K562 (cell line): ENCODE data around the gene CEP43.

ENCODE experiments used
- BCL6 ChIP-seq: fragments of 250-450 bp; sonication (Bioruptor Pico); IDR thresholded peaks from 2 replicates; pipeline ENCODE4 v1.4.0; 2020
- GABPB1 ChIP-seq: sonication (generic); formaldehyde crosslinking; IDR thresholded peaks from 2 replicates; pipeline ENCODE4 v1.8.0; 2022; ENCODE audit warnings: mild to moderate bottlenecking, missing genetic modification reagents
- HNRNPLL ChIP-seq: fragments of 200-400 bp; formaldehyde crosslinking; IDR thresholded peaks from 2 replicates; pipeline ENCODE4 v1.6.1; 2017; ENCODE audit warnings: low read length, low read depth, mild to moderate bottlenecking; ENCODE audit not compliant: poor library complexity, severe bottlenecking
- NR3C1 ChIP-seq: sonication (generic); formaldehyde crosslinking; IDR thresholded peaks from 2 replicates; pipeline ENCODE4 v1.8.1; 2022; ENCODE audit warnings: missing genetic modification reagents
- RFX1 ChIP-seq: fragments of 450-650 bp; IDR thresholded peaks from 2 replicates; pipeline ENCODE4 v1.6.1; 2016; ENCODE audit warnings: mild to moderate bottlenecking, moderate library complexity
- TBL1XR1 ChIP-seq, 2 experiments: IDR thresholded peaks; 2 replicates each; pipeline ENCODE4 v1.6.1; 2012; ENCODE audit warnings: improper control_type of control experiment in 2 of 2, low read length in 2 of 2, mild to moderate bottlenecking in 1 of 2
- TGIF2 ChIP-seq: sonication (generic); formaldehyde crosslinking; IDR thresholded peaks from 2 replicates; pipeline ENCODE4 v1.8.1; 2022; ENCODE audit warnings: mild to moderate bottlenecking, missing genetic modification reagents, moderate library complexity
- ZNF431 ChIP-seq: sonication (generic); formaldehyde crosslinking; IDR thresholded peaks from 2 replicates; pipeline ENCODE4 v1.8.0; 2022; ENCODE audit warnings: mild to moderate bottlenecking, missing genetic modification reagents
- TF ChIP-seq, protein P1 (sequence below), 2 experiments: IDR thresholded peaks; 2 replicates each; pipeline ENCODE4 v1.6.1; 2012; ENCODE audit warnings: improper control_type of control experiment in 2 of 2, low read depth in 2 of 2, low read length in 2 of 2, borderline replicate concordance in 1 of 2

DNA sequence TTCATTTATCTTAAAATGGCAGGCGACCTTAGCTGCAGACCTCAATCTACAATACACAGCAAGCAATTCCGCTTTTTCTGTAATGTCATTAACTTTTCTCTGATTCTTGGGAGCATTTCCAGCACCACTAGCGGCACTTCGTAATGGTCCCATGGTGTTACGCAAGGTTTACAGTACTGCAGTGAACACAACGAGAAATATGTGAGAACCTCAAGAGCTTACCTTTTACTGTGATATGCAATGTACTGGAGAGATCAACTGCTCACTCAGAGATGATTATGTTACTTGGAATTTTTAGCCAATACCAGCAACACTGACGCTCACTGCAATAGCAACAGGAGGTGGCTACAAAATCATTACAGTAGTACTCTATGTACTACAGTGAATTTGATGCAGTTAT is 2.8 kb upstream of the CEP43 start:
- TF ChIP-seq TGIF2 (CRISPR knock-in tag) (no peak), ZNF431 (no peak), NR3C1 (CRISPR knock-in tag) (no peak), GABPB1 (CRISPR knock-in tag) (no peak), TBL1XR1 (IDR thresholded peaks at IDR 0.05; ENCODE audit: low read length in 2 of 2) (no peak), RFX1 (no peak), BCL6 (CRISPR knock-in tag) (no peak), HNRNPLL (no peak)
- TF ChIP-seq, protein P1, sequence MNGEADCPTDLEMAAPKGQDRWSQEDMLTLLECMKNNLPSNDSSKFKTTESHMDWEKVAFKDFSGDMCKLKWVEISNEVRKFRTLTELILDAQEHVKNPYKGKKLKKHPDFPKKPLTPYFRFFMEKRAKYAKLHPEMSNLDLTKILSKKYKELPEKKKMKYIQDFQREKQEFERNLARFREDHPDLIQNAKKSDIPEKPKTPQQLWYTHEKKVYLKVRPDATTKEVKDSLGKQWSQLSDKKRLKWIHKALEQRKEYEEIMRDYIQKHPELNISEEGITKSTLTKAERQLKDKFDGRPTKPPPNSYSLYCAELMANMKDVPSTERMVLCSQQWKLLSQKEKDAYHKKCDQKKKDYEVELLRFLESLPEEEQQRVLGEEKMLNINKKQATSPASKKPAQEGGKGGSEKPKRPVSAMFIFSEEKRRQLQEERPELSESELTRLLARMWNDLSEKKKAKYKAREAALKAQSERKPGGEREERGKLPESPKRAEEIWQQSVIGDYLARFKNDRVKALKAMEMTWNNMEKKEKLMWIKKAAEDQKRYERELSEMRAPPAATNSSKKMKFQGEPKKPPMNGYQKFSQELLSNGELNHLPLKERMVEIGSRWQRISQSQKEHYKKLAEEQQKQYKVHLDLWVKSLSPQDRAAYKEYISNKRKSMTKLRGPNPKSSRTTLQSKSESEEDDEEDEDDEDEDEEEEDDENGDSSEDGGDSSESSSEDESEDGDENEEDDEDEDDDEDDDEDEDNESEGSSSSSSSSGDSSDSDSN (IDR thresholded peaks at IDR 0.05; ENCODE audit: borderline replicate concordance in 1 of 2, low read depth in 2 of 2, low read length in 2 of 2), result no peak
